ENCODE data around the gene GNL1. TPM values are rescaled to one million over a fixed set of nuclear protein-coding genes. Genes with fewer than 3 reads are reported as not detected.

The GNL1 gene, protein sequence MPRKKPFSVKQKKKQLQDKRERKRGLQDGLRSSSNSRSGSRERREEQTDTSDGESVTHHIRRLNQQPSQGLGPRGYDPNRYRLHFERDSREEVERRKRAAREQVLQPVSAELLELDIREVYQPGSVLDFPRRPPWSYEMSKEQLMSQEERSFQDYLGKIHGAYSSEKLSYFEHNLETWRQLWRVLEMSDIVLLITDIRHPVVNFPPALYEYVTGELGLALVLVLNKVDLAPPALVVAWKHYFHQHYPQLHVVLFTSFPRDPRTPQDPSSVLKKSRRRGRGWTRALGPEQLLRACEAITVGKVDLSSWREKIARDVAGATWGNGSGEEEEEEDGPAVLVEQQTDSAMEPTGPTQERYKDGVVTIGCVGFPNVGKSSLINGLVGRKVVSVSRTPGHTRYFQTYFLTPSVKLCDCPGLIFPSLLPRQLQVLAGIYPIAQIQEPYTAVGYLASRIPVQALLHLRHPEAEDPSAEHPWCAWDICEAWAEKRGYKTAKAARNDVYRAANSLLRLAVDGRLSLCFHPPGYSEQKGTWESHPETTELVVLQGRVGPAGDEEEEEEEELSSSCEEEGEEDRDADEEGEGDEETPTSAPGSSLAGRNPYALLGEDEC
- total RNA-seq, result 10 to 100 TPM; 18.7 to 24.7 TPM

GRCh38 chr6:30556066-30556905, at the start of gene GNL1:
Gene GNL1 (minus strand): TSS chr6:30556489. CDS start chr6:30556203, 286 bp downstream.
- peak; percentile 97 to 98 (median 98) for DNase-seq
- WGBS, 2 donors, result 0 to 1% methylated on average over 42 to 71 of the region's 71 CpGs
- intact Hi-C loops (cut with DNase I), result no loop called here

DNA sequence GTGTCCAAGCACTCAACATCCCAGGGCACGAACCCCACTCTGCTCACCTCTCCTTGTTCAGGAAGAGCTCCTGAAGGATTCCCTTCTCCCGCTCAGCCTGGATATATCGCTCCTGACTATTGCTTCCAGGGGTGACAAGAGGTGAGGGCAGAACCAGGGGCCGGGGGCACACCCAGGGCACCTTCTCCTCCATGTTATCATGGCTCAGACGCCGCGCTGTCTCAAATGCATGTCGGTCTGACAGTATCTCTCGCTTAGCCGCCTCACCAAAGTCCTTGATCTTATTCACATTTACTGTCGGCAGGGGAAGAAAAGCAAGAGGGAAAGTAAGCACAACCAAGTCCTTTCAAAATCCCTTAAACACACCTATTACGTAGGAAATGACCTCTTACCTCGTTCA, 47.7 kb upstream of the GNL1 start:
- TF ChIP-seq CTCF (IDR thresholded peaks at IDR 0.05) (no peak), POLR2A (IDR thresholded peaks at IDR 0.05) (no peak)
- Histone ChIP-seq H3K9me3 (no peaks in the 10 kb centered on the region), H3K36me3 (replicated peaks in 1 of 2; ENCODE audit: insufficient read depth in 1 of 2, low read depth in 2 of 2) (peaks cover 49 to 63% of the 10 kb centered on the region in 2 donors), H3K4me3 (no peak overlapping the region), H3K4me1 (no peaks in the 10 kb centered on the region), H3K27me3 (no peaks in the 10 kb centered on the region), H3K27ac (no peak overlapping the region)
- WGBS, 2 donors, result 86 to 87% methylated on average over 13 of the region's 13 CpGs
- no peak for DNase-seq
- intact Hi-C loops (cut with DNase I), result no loop called here
- ATAC-seq, result no peak

More at GRCh38 chr6:30556066-30556905, at the start of gene GNL1:
- Histone ChIP-seq H3K4me3 (peak within 1 kb of the TSS; percentile 58 to 64), H3K4me1 (peaks cover 27% of the 10 kb centered on the region), H3K9me3 (no peaks in the 10 kb centered on the region), H3K27me3 (no peaks in the 10 kb centered on the region), H3K27ac (peak within 1 kb of the TSS; percentile 85 to 96 (median 94)), H3K36me3 (replicated peaks in 1 of 2; ENCODE audit: insufficient read depth in 1 of 2, low read depth in 2 of 2) (peaks cover 0 to 11% of the 10 kb centered on the region in 2 donors)
- peak; percentile 93 for ATAC-seq
- TF ChIP-seq POLR2A (IDR thresholded peaks at IDR 0.05) (peak; percentile 48 to 82 (median 75)), CTCF (IDR thresholded peaks at IDR 0.05) (peak in 3 of 7 experiments; percentile 25 to 30 (median 27))

DNA sequence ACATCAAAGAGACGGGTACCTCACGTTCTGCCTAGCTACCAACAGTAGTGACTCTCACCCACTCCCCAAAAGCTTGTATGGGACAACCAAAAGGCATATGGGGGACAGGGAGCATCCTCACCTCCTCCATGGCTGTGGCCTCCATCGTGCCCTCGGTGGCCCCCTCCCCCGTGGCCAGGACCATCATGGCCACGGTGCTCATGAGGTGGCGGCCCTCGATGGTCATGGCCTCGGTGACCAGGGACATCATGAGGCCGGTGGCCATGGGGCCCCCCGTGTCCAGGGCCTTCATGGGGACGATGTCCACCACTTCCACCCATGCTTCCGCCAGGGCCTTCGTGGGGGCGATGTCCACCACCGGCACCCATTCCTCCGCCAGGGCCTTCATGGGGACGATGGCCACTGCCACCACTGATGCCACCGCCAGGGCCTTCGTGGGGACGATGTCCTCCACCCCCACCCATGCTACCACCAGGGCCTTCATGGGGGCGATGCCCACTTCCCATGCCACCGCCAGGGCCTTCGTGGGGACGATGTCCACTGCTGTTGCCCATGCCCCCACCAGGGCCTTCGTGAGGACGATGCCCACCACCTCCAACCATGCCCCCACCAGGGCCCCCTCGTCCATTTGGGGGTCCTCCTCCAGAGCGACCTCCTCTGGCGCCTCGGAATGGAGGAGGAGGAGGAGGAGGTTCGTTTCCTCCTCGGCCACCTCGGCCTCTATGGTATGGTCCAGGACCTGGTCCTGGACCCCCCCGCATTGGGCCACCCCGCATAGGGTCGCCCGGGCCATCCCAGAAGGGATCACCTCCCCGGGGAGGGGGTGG, 45.7 kb upstream of the GNL1 start:
- Histone ChIP-seq H3K4me3 (no peak overlapping the region), H3K9me3 (no peaks in the 10 kb centered on the region), H3K27ac (no peak overlapping the region), H3K27me3 (no peaks in the 10 kb centered on the region), H3K36me3 (replicated peaks in 1 of 2; ENCODE audit: insufficient read depth in 1 of 2, low read depth in 2 of 2) (peaks cover 49 to 57% of the 10 kb centered on the region in 2 donors), H3K4me1 (no peaks in the 10 kb centered on the region)
- no peak for ATAC-seq
- WGBS, 2 donors, result 89 to 90% methylated on average over 22 to 33 of the region's 39 CpGs
- intact Hi-C loops (cut with DNase I), result no loop called here
- DNase-seq, result no peak
- no peak for TF ChIP-seq CTCF (IDR thresholded peaks at IDR 0.05)
- TF ChIP-seq POLR2A (IDR thresholded peaks at IDR 0.05), result no peak

- Histone ChIP-seq H3K4me3 (no peak overlapping the region), H3K27me3 (no peaks in the 10 kb centered on the region), H3K36me3 (replicated peaks in 1 of 2; ENCODE audit: insufficient read depth in 1 of 2, low read depth in 2 of 2) (peaks cover 45 to 51% of the 10 kb centered on the region in 2 donors), H3K4me1 (no peaks in the 10 kb centered on the region), H3K27ac (no peak overlapping the region), H3K9me3 (no peaks in the 10 kb centered on the region)
- TF ChIP-seq POLR2A (IDR thresholded peaks at IDR 0.05) (no peak), CTCF (IDR thresholded peaks at IDR 0.05) (no peak)
- ATAC-seq, result no peak
- DNase-seq, result no peak
- intact Hi-C loops (cut with DNase I), result no loop called here
- WGBS, 2 donors, result 70 to 78% methylated on average over 6 of the region's 6 CpGs
Measured at GRCh38 chr6:30601436-30601814, 45.1 kb upstream of the GNL1 start.
